Bone marrow (tissue), 2 donors: Measurements from ENCODE around the gene MTOR.
"Not testable (repeated sequence)": the region's sequence is repeated elsewhere in the genome, so short reads cannot be mapped to it uniquely, and the experiment has no call there.

Source experiments
- DNase-seq, 2 donors: peaks; one replicate each; lab custom pipeline; 2025; lab: John Stamatoyannopoulos, UW

The MTOR gene

GRCh38 chr1:11280719-11281376 lies 18.5 kb upstream of the MTOR start:
- no peak for DNase-seq

DNA sequence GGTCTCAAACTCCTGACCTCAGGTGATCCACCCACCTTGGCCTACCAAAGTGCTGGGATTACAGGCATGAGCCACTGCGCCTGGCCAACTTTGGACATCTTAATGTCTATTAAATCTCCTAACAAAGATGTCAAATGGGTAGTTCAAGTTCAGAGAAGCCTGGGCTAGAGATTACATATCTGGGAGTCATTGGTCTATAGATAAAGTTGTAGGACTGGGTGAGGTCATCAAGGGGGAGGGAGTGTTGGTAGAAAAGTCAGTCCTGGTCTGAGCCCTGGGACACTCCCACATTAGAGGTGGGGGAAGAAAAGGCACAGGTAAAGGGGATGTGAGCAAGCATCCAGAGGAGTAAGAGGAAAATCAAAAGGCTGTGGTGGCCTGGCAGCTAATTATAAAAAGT lies 17.3 kb upstream of the MTOR start:
- no peak for DNase-seq

GRCh38 chr1:11279152-11279551 lies 16.8 kb upstream of the MTOR start:
- DNase-seq: no peak

- DNase-seq: no peak
These were observed 11.4 kb upstream of the MTOR start for GRCh38 chr1:11273595-11274234.

- peak; percentile 64 to 80 for DNase-seq
These were observed 10.7 kb upstream of the MTOR start, which contains the start of gene UBIAD1 for GRCh38 chr1:11272832-11273594. TSS of gene UBIAD1 (plus strand) at chr1:11273198. CDS start at chr1:11273532, 334 bp downstream.

- no peak for DNase-seq
These were observed 10.1 kb upstream of the MTOR start for GRCh38 chr1:11272544-11272831.

GRCh38 chr1:11267350-11268337 lies 5.3 kb upstream of the MTOR start:
- DNase-seq: not testable (repeated sequence)

DNA sequence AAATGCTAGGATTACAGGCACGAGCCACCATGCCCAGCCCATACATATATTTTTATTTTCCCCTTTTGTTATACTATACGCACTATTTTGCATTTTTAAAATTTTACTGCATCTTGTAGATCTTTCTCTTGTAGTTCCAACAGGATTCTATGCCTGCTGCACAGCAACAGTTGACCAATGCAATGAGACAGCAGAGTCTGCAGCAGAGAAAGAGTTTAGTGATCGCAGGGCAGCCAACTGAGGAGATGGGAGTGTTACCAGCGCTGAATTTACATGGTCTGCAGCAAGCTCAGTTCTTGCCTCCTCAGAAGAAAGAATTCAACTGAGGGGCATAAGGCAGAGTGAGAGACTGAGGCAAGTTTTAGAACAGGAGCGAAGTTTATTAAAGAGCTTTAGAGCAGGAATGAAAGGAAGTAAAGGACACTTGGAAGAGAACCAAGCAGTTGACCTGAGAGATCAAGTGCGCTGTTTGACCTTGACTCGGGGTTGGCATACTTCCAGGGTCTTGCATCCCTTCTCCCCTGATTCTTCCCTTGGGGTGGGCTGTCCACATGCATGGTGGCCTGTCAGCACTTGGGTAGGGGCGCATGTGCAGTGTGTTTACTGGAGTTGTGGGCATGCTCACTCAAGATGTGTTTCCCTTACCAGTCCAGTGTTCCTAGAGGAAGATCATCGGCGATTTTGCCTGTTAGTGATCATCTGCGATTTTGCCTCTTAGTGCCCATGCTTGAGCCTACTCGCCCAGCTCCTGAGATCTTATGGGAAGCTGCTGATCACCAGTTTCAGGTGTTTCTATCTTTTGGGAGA lies 4.1 kb upstream of the MTOR start:
- no peak for DNase-seq

DNA sequence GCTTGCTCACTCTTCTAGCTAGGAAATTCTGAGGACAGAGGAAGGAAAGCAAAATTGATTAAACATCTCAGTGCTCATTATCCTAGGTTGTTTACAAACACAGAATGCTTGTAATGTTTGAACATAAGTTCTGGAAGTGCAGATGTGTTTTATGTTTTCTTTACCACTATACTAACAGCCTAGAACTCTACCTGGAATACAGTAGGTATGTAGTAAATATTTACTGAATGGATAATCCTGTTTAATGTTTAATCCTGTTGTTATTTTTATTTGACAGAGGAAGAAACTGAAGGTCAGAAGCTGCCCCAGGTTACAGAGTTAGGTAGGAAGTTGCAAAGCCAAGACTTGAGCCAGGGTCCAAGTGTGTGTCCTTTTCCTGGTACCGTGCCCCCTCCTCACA lies 6.1 kb downstream of the MTOR start:
- no peak for DNase-seq

GRCh38 chr1:11253226-11253625 lies 9.1 kb downstream of the MTOR start:
- no peak for DNase-seq

- no peak for DNase-seq
These were observed 9.8 kb downstream of the MTOR start for GRCh38 chr1:11252538-11252937.

- no peak for DNase-seq
These were observed 14.2 kb downstream of the MTOR start for GRCh38 chr1:11248169-11248568.

GRCh38 chr1:11245904-11246719 lies 16.2 kb downstream of the MTOR start:
- no peak for DNase-seq

GRCh38 chr1:11245248-11245647 lies 17.1 kb downstream of the MTOR start:
- no peak for DNase-seq

DNA sequence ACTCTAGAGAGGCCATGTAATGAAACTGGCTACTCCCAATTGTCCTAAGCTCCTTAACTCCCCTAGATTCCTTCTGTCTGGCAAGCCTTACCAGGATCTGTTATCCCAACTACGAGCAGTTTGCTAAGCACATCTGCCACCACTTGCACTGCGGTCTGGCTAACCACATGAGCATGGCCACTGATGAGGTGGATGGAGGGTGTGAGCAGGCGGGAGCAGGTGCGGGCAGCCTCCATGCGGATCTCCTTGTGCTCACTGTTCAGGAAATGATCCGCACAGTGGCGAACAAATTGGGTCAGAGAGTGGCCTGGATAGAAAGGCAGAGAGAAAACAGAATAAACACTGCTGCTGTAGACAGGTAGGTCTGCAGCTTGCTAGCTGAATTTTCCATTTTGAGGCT lies 24.0 kb downstream of the MTOR start:
- DNase-seq: no peak

- no peak for DNase-seq
These were observed 25.0 kb downstream of the MTOR start for GRCh38 chr1:11237356-11237755.

- DNase-seq: no peak
These were observed 29.1 kb downstream of the MTOR start for GRCh38 chr1:11233208-11233607.

GRCh38 chr1:11229203-11229602 lies 33.1 kb downstream of the MTOR start:
- DNase-seq: no peak

DNA sequence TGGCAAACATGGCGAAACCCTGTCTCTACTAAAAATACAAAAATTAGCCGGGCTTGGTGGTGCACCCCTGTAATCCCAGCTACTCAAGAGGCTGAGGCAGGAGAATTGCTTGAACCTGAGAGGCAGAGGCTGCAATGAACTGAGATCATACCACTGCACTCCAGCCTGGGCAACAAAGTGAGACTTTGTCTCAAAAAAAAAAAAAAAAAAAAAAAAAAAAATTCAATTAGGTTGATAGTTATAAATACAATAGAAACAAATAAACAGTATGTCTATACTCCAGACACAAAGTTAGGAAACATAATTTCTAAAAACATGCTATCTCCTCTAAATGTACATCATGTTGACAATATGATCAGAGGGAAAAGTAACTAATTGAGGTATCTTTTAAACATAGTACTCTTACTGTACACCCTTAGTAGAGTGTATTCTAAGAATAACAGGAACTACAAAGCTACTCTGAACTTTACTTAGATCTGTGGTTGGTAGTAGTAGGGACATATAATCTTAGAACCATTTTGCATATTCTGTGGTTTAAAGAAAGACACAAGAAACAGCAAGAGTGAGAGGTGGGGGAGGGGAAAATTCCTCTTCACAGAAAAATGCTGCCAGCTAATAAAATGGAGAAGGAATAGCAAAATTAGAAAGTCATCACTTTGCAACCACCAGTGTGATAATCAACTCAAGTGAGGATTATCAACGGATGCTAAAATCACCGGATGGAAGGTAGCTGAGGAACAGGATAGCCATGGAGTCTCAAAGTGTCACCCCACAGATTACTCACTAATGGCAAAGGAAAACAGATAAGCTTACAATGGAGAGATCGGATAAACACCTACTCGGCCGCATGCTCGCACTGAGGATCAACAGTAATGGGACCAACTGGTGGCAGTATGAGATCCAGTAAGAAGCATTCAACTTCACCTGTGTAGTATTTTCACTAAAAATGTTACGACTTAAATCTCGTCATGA lies 35.0 kb downstream of the MTOR start:
- no peak for DNase-seq
